GM23248 (cell line): ENCODE results near the gene HIPK2.

Source experiments
- EZH2 ChIP-seq: fragments of 200-600 bp; sonication (generic); IDR thresholded peaks from 2 replicates; pipeline ENCODE4 v1.6.1; 2018; ENCODE audit warnings: antibody characterized with exemption, mild to moderate bottlenecking; ENCODE audit not compliant: insufficient read depth, poor library complexity, severe bottlenecking
- EZH2phosphoT487 ChIP-seq: fragments of 200-600 bp; sonication (generic); IDR thresholded peaks from 2 replicates; pipeline ENCODE4 v1.6.1; 2018; ENCODE audit warnings: antibody characterized with exemption, moderate library complexity, mild to moderate bottlenecking, low read depth; ENCODE audit not compliant: insufficient read depth

DNA sequence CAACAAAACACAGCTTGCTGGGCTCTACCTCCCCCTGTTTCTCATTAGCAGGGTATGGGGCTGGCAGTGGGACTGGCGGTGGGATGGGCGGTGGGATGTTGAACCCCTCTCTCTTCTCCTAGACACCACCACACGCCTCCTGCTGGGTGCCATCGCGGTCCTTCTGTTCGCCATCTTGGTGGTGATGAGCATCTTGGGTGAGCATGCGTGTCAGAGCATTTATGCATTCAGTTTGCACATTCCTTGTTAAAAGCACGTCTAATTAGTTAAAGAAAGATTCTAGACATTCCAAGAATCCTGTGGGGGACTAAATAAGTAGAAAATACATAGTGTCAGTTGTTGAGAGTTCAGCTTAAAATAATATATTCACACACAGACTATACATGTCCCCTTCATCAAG, 241.6 kb downstream of the HIPK2 start:
- no peak for TF ChIP-seq EZH2
- no peak for TF ChIP-seq EZH2phosphoT487
